GM23338 (cell line): ENCODE results near the gene SORBS1. TPM values are rescaled to one million over a fixed set of nuclear protein-coding genes. Genes with fewer than 3 reads are reported as not detected.
A peak's percentile ranks its signal among the peaks of the same experiment; 100 is the strongest.

ENCODE experiments used
- ATAC-seq: fragments of 200-7000 bp; cut with Tn5 transposase; 3 replicates; pipeline ENCODE4 v1.9.1; 2020
- DNase-seq: peaks from one replicate; pipeline ENCODE4 v3.0.0-alpha.2; 2015; ENCODE audit warnings: low spot score
- H2AFZ ChIP-seq: fragments of 200-600 bp; sonication (generic); 2 replicates; pipeline ENCODE4 v1.8.0; 2016; ENCODE audit warnings: antibody characterized with exemption, mild to moderate bottlenecking, moderate library complexity
- H3F3A ChIP-seq: fragments of 200-600 bp; sonication (generic); replicated peaks from 2 replicates; pipeline ENCODE4 v1.8.0; 2017; ENCODE audit warnings: antibody characterized with exemption, mixed run types, low read depth
- H3K27ac ChIP-seq: fragments of 200-600 bp; sonication (generic); 2 replicates; pipeline ENCODE4 v1.6.1; 2016; ENCODE audit warnings: low read depth
- H3K27me3 ChIP-seq: fragments of 200-600 bp; sonication (generic); 2 replicates; pipeline ENCODE4 v1.8.0; 2016; ENCODE audit warnings: mild to moderate bottlenecking, mixed run types, moderate library complexity; ENCODE audit not compliant: insufficient read depth
- H3K36me3 ChIP-seq: fragments of 200-600 bp; sonication (generic); 2 replicates; pipeline ENCODE4 v1.8.0; 2016; ENCODE audit warnings: mild to moderate bottlenecking; ENCODE audit not compliant: insufficient read depth
- H3K4me1 ChIP-seq: fragments of 200-600 bp; sonication (generic); 2 replicates; pipeline ENCODE4 v1.8.0; 2016; ENCODE audit warnings: mild to moderate bottlenecking, moderate library complexity; ENCODE audit not compliant: insufficient read depth
- H3K4me2 ChIP-seq: fragments of 200-600 bp; sonication (generic); 2 replicates; pipeline ENCODE4 v1.7.1; 2017; ENCODE audit warnings: mixed run types
- H3K4me3 ChIP-seq: fragments of 200-600 bp; sonication (generic); 2 replicates; pipeline ENCODE4 v1.6.1; 2016; ENCODE audit warnings: mixed run types
- H3K79me2 ChIP-seq: fragments of 200-600 bp; sonication (generic); replicated peaks from 2 replicates; pipeline ENCODE4 v1.8.0; 2017; ENCODE audit warnings: mild to moderate bottlenecking; ENCODE audit not compliant: insufficient read depth
- H3K9me2 ChIP-seq: fragments of 200-600 bp; sonication (generic); 2 replicates; pipeline ENCODE4 v1.8.0; 2017; ENCODE audit not compliant: insufficient read depth
- H4K20me1 ChIP-seq: fragments of 200-600 bp; sonication (generic); replicated peaks from 2 replicates; pipeline ENCODE4 v1.8.0; 2017; ENCODE audit warnings: mild to moderate bottlenecking; ENCODE audit not compliant: insufficient read depth
- H3K27ac Mint-ChIP-seq: 2 replicates; pipeline ENCODE4 v1.8.0; 2020; ENCODE audit warnings: inconsistent platforms, mild to moderate bottlenecking, moderate library complexity, mixed read lengths
- H3K27me3 Mint-ChIP-seq: 3 replicates; pipeline ENCODE4 v1.8.0; 2022; ENCODE audit warnings: low read depth, mild to moderate bottlenecking, moderate library complexity, mixed read lengths, inconsistent platforms; ENCODE audit not compliant: insufficient read depth, poor library complexity
- H3K36me3 Mint-ChIP-seq: 3 replicates; pipeline ENCODE4 v1.8.0; 2021; ENCODE audit warnings: low read depth, mild to moderate bottlenecking, inconsistent platforms, moderate library complexity, mixed read lengths
- H3K4me1 Mint-ChIP-seq: 3 replicates; pipeline ENCODE4 v1.8.0; 2020; ENCODE audit warnings: mild to moderate bottlenecking, inconsistent platforms, mixed read lengths
- H3K4me3 Mint-ChIP-seq: 3 replicates; pipeline ENCODE4 v1.8.0; 2021; ENCODE audit warnings: moderate library complexity, mild to moderate bottlenecking, inconsistent platforms, mixed read lengths
- H3K9me3 Mint-ChIP-seq: 3 replicates; pipeline ENCODE4 v1.8.0; 2020; ENCODE audit warnings: moderate library complexity, mild to moderate bottlenecking, inconsistent platforms, mixed read lengths
- EZH2 ChIP-seq: fragments of 200-600 bp; sonication (generic); IDR thresholded peaks from one replicate; pipeline ENCODE4 v1.8.0; 2017; ENCODE audit warnings: antibody characterized with exemption, mild to moderate bottlenecking, low read depth; ENCODE audit not compliant: unreplicated experiment
- EZH2phosphoT487 ChIP-seq: fragments of 200-600 bp; sonication (generic); IDR thresholded peaks from one replicate; pipeline ENCODE4 v1.8.1; 2018; ENCODE audit warnings: antibody characterized with exemption; ENCODE audit not compliant: unreplicated experiment
- NANOG ChIP-seq: IDR thresholded peaks from 2 replicates; pipeline ENCODE4 v1.6.1; 2016; ENCODE audit warnings: antibody characterized with exemption, borderline replicate concordance
- POLR2AphosphoS5 ChIP-seq: IDR thresholded peaks from 2 replicates; pipeline ENCODE4 v1.6.1; 2016; ENCODE audit warnings: antibody characterized with exemption, low read depth
- polyA plus RNA-seq: library from polyadenylated mRNA; unstranded; fragments of >200 nt; fragmentation: Nextera tagmentation; extraction: Ambion mirVana; gene quantifications from 2 replicates; pipeline ENCODE4 v1.2.1, GENCODE V29; 2016
- total RNA-seq: library from RNA; depleted of rRNA; stranded (reverse); fragments of >200 nt; shearing (Covaris generic); gene quantifications from 2 replicates; pipeline ENCODE4 v1.2.3, GENCODE V29; 2014
- TF ChIP-seq, protein P1 (sequence below): IDR thresholded peaks from 2 replicates; pipeline ENCODE4 v1.6.1; 2016; ENCODE audit warnings: antibody characterized with exemption
- TF ChIP-seq, protein P2 (sequence below): fragments of 250-450 bp; sonication (Bioruptor Pico); IDR thresholded peaks from 2 replicates; pipeline ENCODE4 v1.5.0; 2020; ENCODE audit warnings: mild to moderate bottlenecking, moderate library complexity

Gene SORBS1
- total and polyA plus RNA-seq, 2 experiments from 2014 or later: 47.7 to 51.5 TPM

DNA sequence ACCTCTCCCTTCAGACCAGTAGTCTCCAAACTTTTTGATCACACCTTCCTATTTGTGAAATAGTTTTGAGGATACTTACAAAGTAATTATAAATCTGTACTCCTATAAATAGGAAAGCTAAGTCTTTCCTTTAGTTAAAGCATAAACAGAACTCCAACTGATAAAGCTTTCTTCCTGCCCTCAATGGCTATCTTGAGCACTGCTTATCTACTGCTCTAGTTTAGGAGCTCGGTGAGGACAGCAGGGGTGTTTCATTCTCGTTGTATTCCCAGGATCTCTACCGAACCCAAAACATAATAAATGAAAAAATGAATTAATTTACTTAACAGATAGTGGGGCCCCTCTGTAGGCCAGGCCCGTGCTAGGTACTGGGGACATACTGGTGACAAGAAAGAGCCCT lies 17.7 kb downstream of the SORBS1 start:
- peaks cover 46% of the 10 kb centered on the region for H3K4me1 Mint-ChIP-seq
- H3K9me2 ChIP-seq: 0 out of 2 replicates have a peak, but pooled peaks cover 8% of the 10 kb centered on the region
- no peak for TF ChIP-seq EZH2phosphoT487
- no peak for TF ChIP-seq EZH2
- TF ChIP-seq POLR2AphosphoS5: no peak
- TF ChIP-seq, protein P1, sequence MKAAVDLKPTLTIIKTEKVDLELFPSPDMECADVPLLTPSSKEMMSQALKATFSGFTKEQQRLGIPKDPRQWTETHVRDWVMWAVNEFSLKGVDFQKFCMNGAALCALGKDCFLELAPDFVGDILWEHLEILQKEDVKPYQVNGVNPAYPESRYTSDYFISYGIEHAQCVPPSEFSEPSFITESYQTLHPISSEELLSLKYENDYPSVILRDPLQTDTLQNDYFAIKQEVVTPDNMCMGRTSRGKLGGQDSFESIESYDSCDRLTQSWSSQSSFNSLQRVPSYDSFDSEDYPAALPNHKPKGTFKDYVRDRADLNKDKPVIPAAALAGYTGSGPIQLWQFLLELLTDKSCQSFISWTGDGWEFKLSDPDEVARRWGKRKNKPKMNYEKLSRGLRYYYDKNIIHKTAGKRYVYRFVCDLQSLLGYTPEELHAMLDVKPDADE: no peak
- TF ChIP-seq NANOG: no peak
- TF ChIP-seq, protein P2, sequence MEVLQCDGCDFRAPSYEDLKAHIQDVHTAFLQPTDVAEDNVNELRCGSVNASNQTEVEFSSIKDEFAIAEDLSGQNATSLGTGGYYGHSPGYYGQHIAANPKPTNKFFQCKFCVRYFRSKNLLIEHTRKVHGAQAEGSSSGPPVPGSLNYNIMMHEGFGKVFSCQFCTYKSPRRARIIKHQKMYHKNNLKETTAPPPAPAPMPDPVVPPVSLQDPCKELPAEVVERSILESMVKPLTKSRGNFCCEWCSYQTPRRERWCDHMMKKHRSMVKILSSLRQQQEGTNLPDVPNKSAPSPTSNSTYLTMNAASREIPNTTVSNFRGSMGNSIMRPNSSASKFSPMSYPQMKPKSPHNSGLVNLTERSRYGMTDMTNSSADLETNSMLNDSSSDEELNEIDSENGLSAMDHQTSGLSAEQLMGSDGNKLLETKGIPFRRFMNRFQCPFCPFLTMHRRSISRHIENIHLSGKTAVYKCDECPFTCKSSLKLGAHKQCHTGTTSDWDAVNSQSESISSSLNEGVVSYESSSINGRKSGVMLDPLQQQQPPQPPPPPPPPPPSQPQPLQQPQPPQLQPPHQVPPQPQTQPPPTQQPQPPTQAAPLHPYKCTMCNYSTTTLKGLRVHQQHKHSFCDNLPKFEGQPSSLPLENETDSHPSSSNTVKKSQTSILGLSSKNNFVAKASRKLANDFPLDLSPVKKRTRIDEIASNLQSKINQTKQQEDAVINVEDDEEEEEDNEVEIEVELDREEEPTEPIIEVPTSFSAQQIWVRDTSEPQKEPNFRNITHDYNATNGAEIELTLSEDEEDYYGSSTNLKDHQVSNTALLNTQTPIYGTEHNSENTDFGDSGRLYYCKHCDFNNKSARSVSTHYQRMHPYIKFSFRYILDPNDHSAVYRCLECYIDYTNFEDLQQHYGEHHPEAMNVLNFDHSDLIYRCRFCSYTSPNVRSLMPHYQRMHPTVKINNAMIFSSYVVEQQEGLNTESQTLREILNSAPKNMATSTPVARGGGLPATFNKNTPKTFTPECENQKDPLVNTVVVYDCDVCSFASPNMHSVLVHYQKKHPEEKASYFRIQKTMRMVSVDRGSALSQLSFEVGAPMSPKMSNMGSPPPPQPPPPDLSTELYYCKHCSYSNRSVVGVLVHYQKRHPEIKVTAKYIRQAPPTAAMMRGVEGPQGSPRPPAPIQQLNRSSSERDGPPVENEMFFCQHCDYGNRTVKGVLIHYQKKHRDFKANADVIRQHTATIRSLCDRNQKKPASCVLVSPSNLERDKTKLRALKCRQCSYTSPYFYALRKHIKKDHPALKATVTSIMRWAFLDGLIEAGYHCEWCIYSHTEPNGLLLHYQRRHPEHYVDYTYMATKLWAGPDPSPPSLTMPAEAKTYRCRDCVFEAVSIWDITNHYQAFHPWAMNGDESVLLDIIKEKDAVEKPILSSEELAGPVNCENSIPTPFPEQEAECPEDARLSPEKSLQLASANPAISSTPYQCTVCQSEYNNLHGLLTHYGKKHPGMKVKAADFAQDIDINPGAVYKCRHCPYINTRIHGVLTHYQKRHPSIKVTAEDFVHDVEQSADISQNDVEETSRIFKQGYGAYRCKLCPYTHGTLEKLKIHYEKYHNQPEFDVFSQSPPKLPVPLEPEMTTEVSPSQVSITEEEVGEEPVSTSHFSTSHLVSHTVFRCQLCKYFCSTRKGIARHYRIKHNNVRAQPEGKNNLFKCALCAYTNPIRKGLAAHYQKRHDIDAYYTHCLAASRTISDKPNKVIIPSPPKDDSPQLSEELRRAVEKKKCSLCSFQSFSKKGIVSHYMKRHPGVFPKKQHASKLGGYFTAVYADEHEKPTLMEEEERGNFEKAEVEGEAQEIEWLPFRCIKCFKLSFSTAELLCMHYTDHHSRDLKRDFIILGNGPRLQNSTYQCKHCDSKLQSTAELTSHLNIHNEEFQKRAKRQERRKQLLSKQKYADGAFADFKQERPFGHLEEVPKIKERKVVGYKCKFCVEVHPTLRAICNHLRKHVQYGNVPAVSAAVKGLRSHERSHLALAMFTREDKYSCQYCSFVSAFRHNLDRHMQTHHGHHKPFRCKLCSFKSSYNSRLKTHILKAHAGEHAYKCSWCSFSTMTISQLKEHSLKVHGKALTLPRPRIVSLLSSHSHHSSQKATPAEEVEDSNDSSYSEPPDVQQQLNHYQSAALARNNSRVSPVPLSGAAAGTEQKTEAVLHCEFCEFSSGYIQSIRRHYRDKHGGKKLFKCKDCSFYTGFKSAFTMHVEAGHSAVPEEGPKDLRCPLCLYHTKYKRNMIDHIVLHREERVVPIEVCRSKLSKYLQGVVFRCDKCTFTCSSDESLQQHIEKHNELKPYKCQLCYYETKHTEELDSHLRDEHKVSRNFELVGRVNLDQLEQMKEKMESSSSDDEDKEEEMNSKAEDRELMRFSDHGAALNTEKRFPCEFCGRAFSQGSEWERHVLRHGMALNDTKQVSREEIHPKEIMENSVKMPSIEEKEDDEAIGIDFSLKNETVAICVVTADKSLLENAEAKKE (CRISPR knock-in tag): no peak
- ATAC-seq (no peak), DNase-seq (no peak)
- peaks cover 14% of the 10 kb centered on the region for H4K20me1 ChIP-seq
- no peak overlapping the region for H3K4me3 ChIP-seq
- H3K79me2 ChIP-seq: peaks cover 93% of the 10 kb centered on the region
- peaks cover 4% of the 10 kb centered on the region; the same call in 2 of the 3 replicates for H3K36me3 Mint-ChIP-seq
- no peak overlapping the region for H3K27ac Mint-ChIP-seq
- H3K4me2 ChIP-seq: 0 out of 2 replicates have a peak overlapping the region, but pooled peaks have one; percentile 16
- H2AFZ ChIP-seq: no peak overlapping the region
- H3K9me3 Mint-ChIP-seq: no peaks in the 10 kb centered on the region
- H3K27me3 Mint-ChIP-seq: peaks cover 7% of the 10 kb centered on the region
- peaks cover 55% of the 10 kb centered on the region for H3K4me1 ChIP-seq
- H3K27ac ChIP-seq: no peak overlapping the region
- no peaks in the 10 kb centered on the region for H3K27me3 ChIP-seq
- 0 out of 2 replicates have a peak, but pooled peaks cover 4% of the 10 kb centered on the region for H3F3A ChIP-seq
- no peaks in the 10 kb centered on the region for H3K36me3 ChIP-seq
- no peak overlapping the region for H3K4me3 Mint-ChIP-seq
